PC-9 (cell line): ENCODE measurements around the gene MAPK10.

Experiments
- CTCF ChIP-seq: fragments of 200-600 bp; sonication (generic); conservative IDR thresholded peaks from 2 replicates; pipeline ENCODE4 v1.6.1; 2017; ENCODE audit warnings: mixed run types, antibody characterized with exemption, mild to moderate bottlenecking, moderate library complexity
- EZH2 ChIP-seq: fragments of 200-600 bp; sonication (generic); IDR thresholded peaks from 2 replicates; pipeline ENCODE4 v1.8.0; 2017; ENCODE audit warnings: antibody characterized with exemption, low read depth

- TF ChIP-seq EZH2 (no peak), CTCF (no peak)
Observed at GRCh38 chr4:86368433-86368832, 8.6 kb upstream of the MAPK10 start.
